Heart left ventricle (tissue), 16 donors: ENCODE measurements around the gene KLF2. TPM values are rescaled to one million over a fixed set of nuclear protein-coding genes. Genes with fewer than 3 reads are reported as not detected.
A peak's percentile ranks its signal among the peaks of the same experiment; 100 is the strongest.
"Not testable (repeated sequence)": the region's sequence is repeated elsewhere in the genome, so short reads cannot be mapped to it uniquely, and the experiment has no call there.

ENCODE experiments used
- ATAC-seq, 4 donors: fragments of 200-7000 bp; cut with Tn5 transposase; one replicate each; pipeline ENCODE4 v1.9.1; 2020 to 2022; ENCODE audit warnings: moderate library complexity in 4 of 4, mild to moderate bottlenecking in 3 of 4, moderate number of reproducible peaks in 1 of 4
- DNase-seq, 5 donors: peaks; one replicate each; pipeline ENCODE4 v3.0.0-alpha.2; 2020
- H3K27ac ChIP-seq, 12 donors: fragments of 200-600 bp; sonication (generic) in 4 of 12; one replicate each; pipeline versions ENCODE4 v1.5.0 to v1.8.0; 2016 to 2022; ENCODE audit warnings: mild to moderate bottlenecking in 2 of 12
- H3K27me3 ChIP-seq, 9 donors: fragments of 200-600 bp; sonication (generic) in 2 of 9; one replicate each; pipeline versions ENCODE4 v1.5.1 to v1.8.0; 2016 to 2022; ENCODE audit warnings: mild to moderate bottlenecking in 3 of 9
- H3K36me3 ChIP-seq, 9 donors: fragments of 200-600 bp; sonication (generic) in 2 of 9; one replicate each; pipeline versions ENCODE4 v1.5.0 to v1.8.0; 2018 to 2022; ENCODE audit warnings: mild to moderate bottlenecking in 2 of 9
- H3K4me1 ChIP-seq, 12 donors: fragments of 200-600 bp; sonication (generic) in 4 of 12; one replicate each; pipeline versions ENCODE4 v1.5.0 to v1.8.0; 2016 to 2022; ENCODE audit warnings: mild to moderate bottlenecking in 3 of 12
- H3K4me3 ChIP-seq, 12 donors: fragments of 200-600 bp; sonication (generic) in 4 of 12; one replicate each; pipeline versions ENCODE4 v1.5.0 to v1.8.0; 2017 to 2022; ENCODE audit warnings: mild to moderate bottlenecking in 9 of 12, moderate library complexity in 4 of 12
- H3K9me3 ChIP-seq, 12 donors: fragments of 200-600 bp; sonication (generic) in 4 of 12; one replicate each; pipeline versions ENCODE4 v1.5.0 to v1.8.0; 2016 to 2022; ENCODE audit warnings: mild to moderate bottlenecking in 1 of 12
- POLR2A ChIP-seq, 2 donors: fragments of 450-650 bp; IDR thresholded peaks; one replicate each; pipeline ENCODE4 v1.6.1; 2017; ENCODE audit warnings: antibody characterized with exemption in 2 of 2, mild to moderate bottlenecking in 2 of 2, moderate library complexity in 2 of 2
- WGBS, 4 donors: extraction: QIAGEN DNeasy Blood & Tissue Kit in 2 of 4; methylation state at CpG; one replicate each; pipeline versions ENCODE4 v1.1.5 to v1.1.7; 2013 to 2018; 5-methylcytosine and 5-hydroxymethylcytosine counted together
- intact Hi-C, 10 donors: fragments of 100-400 bp; cut with DNase I; formaldehyde crosslinking; loops; one replicate each; pipeline versions ENCODE4 v1.11.1 to v1.14.2; 2022
- polyA plus RNA-seq, 2 donors: library from polyadenylated mRNA; stranded (reverse); fragments of 200-250 nt; gene quantifications; one replicate each; pipeline ENCODE4 v1.2.3, GENCODE V29; 2013
- total RNA-seq, 9 donors: library from RNA; depleted of rRNA in 2 of 9; stranded (reverse); fragments of >200 nt in 2 of 9; fragmentation: NEBNext Ultra II Directional in 3 of 9; extraction: Animal tissue kit (Norgen Biotek cat#: 25700) in 3 of 9; gene quantifications; one replicate each; pipeline versions ENCODE4 v1.1.0 to v1.2.4, GENCODE V29; 2016 to 2023
- TF ChIP-seq, protein P1 (sequence below), 12 donors: fragments of 200-600 bp; sonication (generic) in 4 of 12; IDR thresholded peaks; one replicate each; pipeline versions ENCODE4 v1.5.0 to v1.8.0; 2018 to 2022; ENCODE audit warnings: antibody characterized with exemption in 12 of 12, mild to moderate bottlenecking in 5 of 12
- donor health status: ischemic (EF 13 %, LVEDD 7.1; RV severe dilation, severe dysfunction).
- donor health status: healthy with polysubstance abuse.
- donor health status: DM: no; HTN: yes; CAD: no.
- donor health status: DM: no; HTN: no; CAD: no.
- donor health status: ischemic (EF 25% LVEDD 6.9; RV normal size, moderate dysfunction).
- donor health status: ischemic (EF 25% LVEDD 5.7; RV mildly dilated, moderate dysfunction).
- donor health status: healthy.
- donor health status: DM: yes; HTN: yes; CAD: no.
- donor health status: ischemic (EF 35%, LVEDD 5.7; RV mildly dilated, moderate dysfunction).
- donor health status: nonischemic (EF 11% LVEDD 7.7; RV severe dilation, severe dysfunction).
- donor health status: DM: yes; HTN: yes; CAD: no.
- donor health status: PGD.
- donor health status: ischemic (EF 29% LVEDD 5.4; RV normal size, mild dysfunction).
- donor health status: nonischemic (EF 23%, LVEDD 6.1; RV moderate dilation, normal function).

Gene KLF2
- total and polyA plus RNA-seq, 11 donors: 14.4 to 87.2 (median 37.8) TPM

DNA sequence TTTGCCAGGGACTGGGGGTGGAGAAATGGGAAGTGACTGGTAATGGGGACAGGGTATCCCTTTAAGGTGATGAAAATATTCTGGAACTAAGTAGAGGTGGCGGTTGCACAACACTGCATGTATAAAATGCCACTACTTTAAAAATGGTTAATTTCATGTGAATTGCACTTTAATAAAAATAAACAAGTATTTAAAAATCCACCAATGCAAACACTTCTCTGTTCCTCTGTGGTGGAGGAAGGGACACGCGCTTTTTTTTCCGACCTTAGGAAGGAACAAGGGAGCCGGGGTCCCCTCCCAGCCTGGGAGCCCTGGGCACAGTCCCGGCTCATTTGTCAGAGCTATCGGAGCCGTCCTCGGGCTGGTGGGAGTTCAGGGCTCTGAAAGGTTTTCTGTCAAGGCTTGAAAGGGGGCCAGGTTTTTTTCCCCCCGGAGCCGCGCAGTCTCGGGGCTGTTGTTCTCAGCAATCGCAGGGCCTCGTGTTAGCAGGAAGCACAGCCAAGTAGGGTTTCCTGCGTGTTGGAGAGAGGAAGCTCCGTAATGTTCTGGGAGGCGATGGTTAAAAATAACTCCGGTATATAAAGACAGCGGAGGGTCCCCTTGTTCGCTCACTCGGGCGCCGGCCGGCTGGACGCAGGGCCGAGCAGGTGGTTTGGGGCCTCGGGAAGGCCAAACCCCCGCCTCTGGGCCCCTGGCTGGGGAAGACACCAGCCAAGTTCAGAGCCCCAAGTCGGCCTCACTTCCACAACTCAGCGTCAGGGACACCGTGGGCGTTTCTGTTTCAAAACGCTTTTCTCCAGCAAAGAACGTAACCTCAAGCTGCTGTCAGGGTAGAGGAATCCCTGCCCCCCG, 41.2 kb upstream of the KLF2 start:
- Histone ChIP-seq H3K36me3 (no peaks in the 10 kb centered on the region), H3K4me1 (peaks cover 6 to 85% (median 46%) of the 10 kb centered on the region in 12 donors), H3K27me3 (no peaks in the 10 kb centered on the region), H3K9me3 (no peaks in the 10 kb centered on the region), H3K4me3 (peak overlapping the region in 9 of 12 donors; percentile 31 to 44 (median 34)), H3K27ac (peak overlapping the region; percentile 92 to 99 (median 97))
- ATAC-seq: peak; percentile 89 to 93 (median 91)
- peak; percentile 82 to 96 for TF ChIP-seq POLR2A (IDR thresholded peaks at IDR 0.05)
- TF ChIP-seq, protein P1, sequence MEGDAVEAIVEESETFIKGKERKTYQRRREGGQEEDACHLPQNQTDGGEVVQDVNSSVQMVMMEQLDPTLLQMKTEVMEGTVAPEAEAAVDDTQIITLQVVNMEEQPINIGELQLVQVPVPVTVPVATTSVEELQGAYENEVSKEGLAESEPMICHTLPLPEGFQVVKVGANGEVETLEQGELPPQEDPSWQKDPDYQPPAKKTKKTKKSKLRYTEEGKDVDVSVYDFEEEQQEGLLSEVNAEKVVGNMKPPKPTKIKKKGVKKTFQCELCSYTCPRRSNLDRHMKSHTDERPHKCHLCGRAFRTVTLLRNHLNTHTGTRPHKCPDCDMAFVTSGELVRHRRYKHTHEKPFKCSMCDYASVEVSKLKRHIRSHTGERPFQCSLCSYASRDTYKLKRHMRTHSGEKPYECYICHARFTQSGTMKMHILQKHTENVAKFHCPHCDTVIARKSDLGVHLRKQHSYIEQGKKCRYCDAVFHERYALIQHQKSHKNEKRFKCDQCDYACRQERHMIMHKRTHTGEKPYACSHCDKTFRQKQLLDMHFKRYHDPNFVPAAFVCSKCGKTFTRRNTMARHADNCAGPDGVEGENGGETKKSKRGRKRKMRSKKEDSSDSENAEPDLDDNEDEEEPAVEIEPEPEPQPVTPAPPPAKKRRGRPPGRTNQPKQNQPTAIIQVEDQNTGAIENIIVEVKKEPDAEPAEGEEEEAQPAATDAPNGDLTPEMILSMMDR (IDR thresholded peaks at IDR 0.05): no peak
- DNase-seq: peak; percentile 87 to 92 (median 91)
- intact Hi-C loops: loop anchor here in 4 of 10 donors (1.0 to 5.0 kb wide), 4 partner anchors 24 to 41 kb away; partner anchors contain the start of gene KLF2 (in 3 of the 4)
- WGBS, 4 donors: 2 to 5% (median 3%) methylated on average over 24 to 36 of the region's 36 CpGs

DNA sequence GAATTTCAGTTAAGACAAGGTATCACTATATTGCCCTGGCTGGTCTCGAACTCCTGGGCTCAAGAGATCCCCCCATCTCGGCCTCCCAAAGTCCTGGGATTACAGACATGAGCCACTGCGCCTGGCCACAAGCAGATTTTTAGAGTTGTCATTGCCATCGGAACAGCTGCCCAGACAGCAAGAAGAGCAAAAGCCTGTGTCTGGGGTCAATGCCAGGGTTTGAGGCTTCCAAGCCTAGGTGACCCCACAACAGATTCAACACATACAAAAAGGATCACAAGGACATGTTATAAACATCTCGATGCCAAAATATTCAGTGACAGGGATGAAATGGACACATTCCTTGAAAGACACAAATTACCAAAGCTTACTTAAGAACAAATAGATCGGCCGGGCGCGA, 40.1 kb upstream of the KLF2 start:
- Histone ChIP-seq H3K4me1 (peaks cover 3 to 82% (median 46%) of the 10 kb centered on the region in 12 donors), H3K27ac (peak overlapping the region; percentile 92 to 99 (median 97)), H3K27me3 (no peaks in the 10 kb centered on the region), H3K9me3 (peaks cover 0 to 4% (median 0%) of the 10 kb centered on the region in 12 donors), H3K36me3 (no peaks in the 10 kb centered on the region), H3K4me3 (peak overlapping the region in 1 of 12 donors; percentile 33)
- ATAC-seq (no peak), DNase-seq (no peak)
- TF ChIP-seq, protein P1 (IDR thresholded peaks at IDR 0.05): no peak
- no peak for TF ChIP-seq POLR2A (IDR thresholded peaks at IDR 0.05)
- WGBS, 4 donors: 88 to 93% (median 91%) methylated on average over 9 of the region's 9 CpGs
- intact Hi-C loops: loop anchor here in 2 of 10 donors (5.0 kb wide), 1 partner anchor 38 kb away; the partner anchor contains the start of gene KLF2 (in 2 of the 2)

DNA sequence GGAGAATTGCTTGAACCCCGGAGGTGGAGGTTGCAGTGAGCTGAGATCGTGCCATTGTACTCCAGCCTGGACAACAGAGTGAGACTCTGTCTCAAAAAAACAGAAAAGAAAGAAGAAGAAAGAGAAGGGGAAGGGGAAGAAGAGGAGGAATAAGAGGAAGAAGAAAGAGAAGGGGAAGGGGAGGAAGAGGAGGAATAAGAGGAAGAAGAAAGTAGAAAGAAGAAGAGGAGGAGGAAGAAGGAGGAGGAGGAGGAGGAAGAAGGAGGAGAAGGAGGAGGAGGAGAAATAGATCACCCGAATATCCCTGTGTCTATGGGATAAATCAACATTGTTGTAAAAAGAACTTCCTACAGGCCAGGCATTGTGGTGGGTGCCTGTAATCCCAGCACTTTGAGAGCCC, 39.5 kb upstream of the KLF2 start:
- not testable (repeated sequence) for ATAC-seq, H3K4me3 ChIP-seq, DNase-seq, H3K36me3 ChIP-seq, H3K9me3 ChIP-seq, H3K27me3 ChIP-seq
- 71 to 81% (median 76%) methylated on average over 3 of the region's 3 CpGs for WGBS, 4 donors
- peak overlapping the region; percentile 82 to 99 (median 97) for H3K27ac ChIP-seq
- peaks cover 3 to 76% (median 46%) of the 10 kb centered on the region in 12 donors for H3K4me1 ChIP-seq
- intact Hi-C loops: loop anchor here in 4 of 10 donors (5.0 kb wide), 2 partner anchors 37 to 38 kb away; partner anchors contain the start of gene KLF2 (in 4 of the 4)

DNA sequence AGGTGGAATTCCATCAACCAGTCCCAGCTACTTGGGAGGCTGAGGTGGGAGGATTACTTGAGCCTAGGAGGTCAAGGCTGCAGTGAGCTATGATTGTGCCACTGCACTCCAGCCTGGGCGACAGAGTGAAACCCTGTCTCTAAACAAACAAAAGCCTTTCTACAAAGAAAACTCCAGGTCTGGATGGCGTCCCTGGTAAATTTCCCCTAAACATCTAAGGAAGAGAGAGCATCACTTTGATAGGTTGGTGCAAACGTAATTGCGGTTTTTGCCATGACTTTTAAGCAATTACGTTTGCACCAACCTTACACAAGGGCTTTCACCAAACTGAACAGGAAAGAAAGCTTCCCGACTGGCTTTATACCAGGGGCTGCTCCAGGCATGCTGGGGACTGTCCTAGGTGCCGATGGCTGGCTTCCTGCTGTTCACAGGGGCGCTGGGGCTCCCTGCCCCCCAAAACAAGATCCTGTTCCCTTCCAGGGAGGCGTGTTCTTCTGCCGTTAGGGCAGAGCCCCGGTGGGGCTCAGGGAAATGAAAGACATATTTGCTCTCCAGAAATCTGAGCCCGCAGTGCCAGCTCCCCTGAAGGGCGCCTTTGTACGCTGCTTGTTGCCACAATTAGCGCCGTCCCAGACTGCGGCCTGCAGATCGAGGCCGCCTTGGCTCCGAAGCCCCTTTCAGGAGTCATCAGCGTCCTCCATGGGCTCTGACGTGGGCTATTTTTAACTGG, 38.7 kb upstream of the KLF2 start:
- intact Hi-C loops: loop anchor here in 6 of 10 donors (1.0 to 5.0 kb wide), 4 partner anchors 31 to 39 kb away; partner anchors contain the start of gene KLF2 (in 5 of the 6)
- H3K9me3 ChIP-seq: peaks cover 0 to 4% (median 0%) of the 10 kb centered on the region in 12 donors

More for the DNA sequence above, 38.7 kb upstream of the KLF2 start:
- DNase-seq (peak in 2 of 5 donors; percentile 46 to 59), ATAC-seq (peak in 3 of 4 donors; percentile 10 to 12 (median 12))
- H3K27me3 ChIP-seq: no peaks in the 10 kb centered on the region
- peaks cover 3 to 72% (median 47%) of the 10 kb centered on the region in 12 donors for H3K4me1 ChIP-seq
- H3K4me3 ChIP-seq: peak overlapping the region in 4 of 12 donors; percentile 2 to 18 (median 8)
- H3K36me3 ChIP-seq: no peaks in the 10 kb centered on the region
- H3K27ac ChIP-seq: peak overlapping the region; percentile 82 to 99 (median 97)
- 22 to 37% (median 28%) methylated on average over 16 to 22 of the region's 22 CpGs for WGBS, 4 donors
- TF ChIP-seq, protein P1 (IDR thresholded peaks at IDR 0.05): no peak
- TF ChIP-seq POLR2A (IDR thresholded peaks at IDR 0.05): peak in 1 of 2 donors; percentile 41
